Smooth muscle cell (in vitro differentiated cells): Measurements from ENCODE around the gene SIGLEC8. TPM values are rescaled to one million over a fixed set of nuclear protein-coding genes. Genes with fewer than 3 reads are reported as not detected.
"Not testable (repeated sequence)": the region's sequence is repeated elsewhere in the genome, so short reads cannot be mapped to it uniquely, and the experiment has no call there.

ENCODE experiments used
- DNase-seq: peaks from one replicate; lab custom pipeline; 2025; ENCODE audit not compliant: unreplicated experiment; lab: John Stamatoyannopoulos, UW
- H2AFZ ChIP-seq: fragments of 200-600 bp; sonication (generic); 2 replicates; pipeline ENCODE4 v1.6.0; 2016; ENCODE audit warnings: antibody characterized with exemption, low read depth, mild to moderate bottlenecking
- H3F3A ChIP-seq: fragments of 200-600 bp; sonication (generic); 2 replicates; pipeline ENCODE4 v1.6.0; 2017; ENCODE audit warnings: antibody characterized with exemption, low read depth
- H3K27ac ChIP-seq: fragments of 200-600 bp; sonication (generic); 2 replicates; pipeline ENCODE4 v1.5.1; 2016; ENCODE audit warnings: low read depth, mild to moderate bottlenecking
- H3K27me3 ChIP-seq: fragments of 200-600 bp; sonication (generic); 2 replicates; pipeline ENCODE4 v1.6.1; 2016; ENCODE audit warnings: low read depth, mild to moderate bottlenecking
- H3K36me3 ChIP-seq: fragments of 200-600 bp; sonication (generic); 2 replicates; pipeline ENCODE4 v1.5.1; 2016; ENCODE audit warnings: low read depth
- H3K4me1 ChIP-seq: fragments of 200-600 bp; sonication (generic); 2 replicates; pipeline ENCODE4 v1.5.1; 2016; ENCODE audit warnings: low read depth
- H3K4me2 ChIP-seq: fragments of 200-600 bp; sonication (generic); 2 replicates; pipeline ENCODE4 v1.6.0; 2016; ENCODE audit warnings: mild to moderate bottlenecking
- H3K4me3 ChIP-seq: fragments of 200-600 bp; sonication (generic); 2 replicates; pipeline ENCODE4 v1.5.1; 2016; ENCODE audit warnings: mild to moderate bottlenecking
- H3K79me2 ChIP-seq: fragments of 200-600 bp; sonication (generic); 2 replicates; pipeline ENCODE4 v1.6.0; 2016; ENCODE audit warnings: low read depth, mild to moderate bottlenecking
- H3K9ac ChIP-seq: fragments of 200-600 bp; sonication (generic); 2 replicates; pipeline ENCODE4 v1.6.0; 2016; ENCODE audit warnings: low read depth
- H3K9me3 ChIP-seq: fragments of 200-600 bp; sonication (generic); replicated peaks from 2 replicates; pipeline ENCODE4 v1.5.1; 2016; ENCODE audit warnings: low read depth
- H4K20me1 ChIP-seq: fragments of 200-600 bp; sonication (generic); 2 replicates; pipeline ENCODE4 v1.6.0; 2016; ENCODE audit warnings: low read depth
- WGBS: methylation state at CpG from one replicate; pipeline ENCODE4 v1.1.7; 2016; ENCODE audit warnings: low lambda C conversion rate; 5-methylcytosine and 5-hydroxymethylcytosine counted together
- polyA plus RNA-seq: library from polyadenylated mRNA; unstranded; fragments of >200 nt; fragmentation: Nextera tagmentation; extraction: Ambion mirVana; gene quantifications from 2 replicates; pipeline ENCODE4 v1.2.1, GENCODE V29; 2016
- total RNA-seq: library from RNA; depleted of rRNA; stranded (reverse); fragments of >200 nt; gene quantifications from 2 replicates; pipeline ENCODE4 v1.2.3, GENCODE V29; 2014
- TF ChIP-seq, protein P1 (sequence below): fragments of 200-600 bp; sonication (generic); IDR thresholded peaks from 2 replicates; pipeline ENCODE4 v1.5.1; 2017; ENCODE audit warnings: borderline replicate concordance, mild to moderate bottlenecking, antibody characterized with exemption; ENCODE audit not compliant: insufficient read depth, poor library complexity, severe bottlenecking

The SIGLEC8 gene
- total and polyA plus RNA-seq, 2 experiments from 2014 or later, result not detected

DNA sequence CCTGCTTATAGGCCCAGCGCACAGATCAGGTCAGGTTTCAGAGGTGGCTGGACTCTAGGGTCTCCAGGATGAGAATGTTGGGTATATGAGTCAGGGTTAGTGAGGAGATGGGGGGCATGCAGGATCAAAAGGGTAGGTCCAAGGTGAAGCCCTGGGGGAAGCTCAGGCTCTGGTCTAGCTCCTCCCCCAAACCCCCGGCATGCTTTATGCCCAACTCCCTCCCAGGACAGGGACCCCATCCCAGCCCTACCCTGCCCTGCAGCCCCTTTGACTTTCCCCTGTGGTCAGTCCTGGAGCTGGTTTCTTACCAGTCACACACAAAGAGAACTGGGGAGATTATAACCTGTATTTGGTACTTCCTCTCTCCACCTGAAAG is 10.3 kb upstream of the SIGLEC8 start:
- Histone ChIP-seq H3K4me1 (no peaks in the 10 kb centered on the region), H3K9ac (no peak overlapping the region), H4K20me1 (no peaks in the 10 kb centered on the region), H2AFZ (no peak overlapping the region), H3K36me3 (no peaks in the 10 kb centered on the region), H3K9me3 (no peaks in the 10 kb centered on the region), H3K4me2 (no peak overlapping the region), H3F3A (no peaks in the 10 kb centered on the region), H3K27ac (no peak overlapping the region), H3K27me3 (no peaks in the 10 kb centered on the region), H3K4me3 (no peak overlapping the region), H3K79me2 (no peaks in the 10 kb centered on the region)
- TF ChIP-seq, protein P1, sequence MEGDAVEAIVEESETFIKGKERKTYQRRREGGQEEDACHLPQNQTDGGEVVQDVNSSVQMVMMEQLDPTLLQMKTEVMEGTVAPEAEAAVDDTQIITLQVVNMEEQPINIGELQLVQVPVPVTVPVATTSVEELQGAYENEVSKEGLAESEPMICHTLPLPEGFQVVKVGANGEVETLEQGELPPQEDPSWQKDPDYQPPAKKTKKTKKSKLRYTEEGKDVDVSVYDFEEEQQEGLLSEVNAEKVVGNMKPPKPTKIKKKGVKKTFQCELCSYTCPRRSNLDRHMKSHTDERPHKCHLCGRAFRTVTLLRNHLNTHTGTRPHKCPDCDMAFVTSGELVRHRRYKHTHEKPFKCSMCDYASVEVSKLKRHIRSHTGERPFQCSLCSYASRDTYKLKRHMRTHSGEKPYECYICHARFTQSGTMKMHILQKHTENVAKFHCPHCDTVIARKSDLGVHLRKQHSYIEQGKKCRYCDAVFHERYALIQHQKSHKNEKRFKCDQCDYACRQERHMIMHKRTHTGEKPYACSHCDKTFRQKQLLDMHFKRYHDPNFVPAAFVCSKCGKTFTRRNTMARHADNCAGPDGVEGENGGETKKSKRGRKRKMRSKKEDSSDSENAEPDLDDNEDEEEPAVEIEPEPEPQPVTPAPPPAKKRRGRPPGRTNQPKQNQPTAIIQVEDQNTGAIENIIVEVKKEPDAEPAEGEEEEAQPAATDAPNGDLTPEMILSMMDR, result no peak
- 75% methylated on average over 2 of the region's 2 CpGs for whole genome bisulfite sequencing
- no peak for DNase-seq

DNA sequence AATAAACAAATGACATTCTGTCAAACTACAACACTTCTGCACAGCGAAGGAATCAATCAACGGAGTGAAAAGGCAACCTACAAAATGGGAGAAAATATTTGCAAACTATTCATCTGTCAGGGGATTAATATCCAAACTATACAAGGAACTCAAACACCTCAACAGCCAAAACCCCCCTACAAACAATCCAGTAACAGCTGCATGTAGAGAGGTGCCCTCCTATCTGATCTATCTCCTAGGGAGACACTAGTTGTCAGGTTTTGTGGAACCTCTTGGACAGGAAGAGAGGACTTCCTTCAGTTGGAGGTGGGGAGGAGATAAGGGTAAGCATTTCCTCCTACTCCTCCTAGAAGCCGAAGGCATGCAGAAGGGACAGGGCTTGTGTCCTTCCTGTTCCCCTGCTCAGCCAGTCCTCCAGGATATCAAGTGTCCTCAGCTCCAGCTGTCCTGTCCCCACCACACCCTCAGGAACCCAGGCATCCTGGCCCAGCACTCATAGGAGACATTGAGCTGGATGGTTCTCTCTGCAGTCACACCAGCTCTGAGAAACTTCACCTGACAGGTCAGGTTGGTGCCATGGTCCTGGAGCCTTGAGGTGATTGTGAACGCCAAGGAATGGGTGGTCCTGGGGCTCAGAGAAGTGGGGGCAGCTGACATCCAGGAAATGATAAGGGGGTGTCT is 9.8 kb upstream of the SIGLEC8 start:
- Histone ChIP-seq H4K20me1 (no peaks in the 10 kb centered on the region), H3K79me2 (no peaks in the 10 kb centered on the region), H3K4me2 (no peak overlapping the region), H3K27me3 (no peaks in the 10 kb centered on the region), H2AFZ (no peak overlapping the region), H3K4me3 (no peak overlapping the region), H3K4me1 (no peaks in the 10 kb centered on the region), H3K9me3 (no peaks in the 10 kb centered on the region), H3K27ac (no peak overlapping the region), H3K36me3 (no peaks in the 10 kb centered on the region), H3F3A (no peaks in the 10 kb centered on the region), H3K9ac (no peak overlapping the region)
- no peak for DNase-seq
- TF ChIP-seq, protein P1, result no peak
- WGBS, result 51% methylated on average over 4 of the region's 4 CpGs

DNA sequence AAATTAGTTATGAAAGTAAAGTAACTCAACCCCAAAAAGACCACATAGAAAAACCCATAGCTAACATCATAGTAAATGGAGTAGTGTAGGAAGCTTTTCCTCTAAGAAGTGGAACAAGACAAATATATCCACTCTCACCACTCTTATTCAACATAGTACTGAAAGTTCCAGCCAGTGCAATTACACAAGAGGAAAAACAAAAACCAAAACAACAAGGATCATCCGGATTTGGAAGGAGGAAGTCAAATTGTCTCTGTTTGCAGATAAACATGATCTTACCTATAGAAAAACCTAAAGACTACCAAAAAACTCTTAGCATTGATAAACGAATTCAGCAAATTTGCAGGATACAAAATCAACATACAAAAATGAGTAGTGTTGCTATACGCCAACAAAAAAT is 8.5 kb upstream of the SIGLEC8 start:
- Histone ChIP-seq H3K4me2 (no peak overlapping the region), H3K36me3 (no peaks in the 10 kb centered on the region), H3K4me3 (no peak overlapping the region), H3K4me1 (no peaks in the 10 kb centered on the region), H4K20me1 (no peaks in the 10 kb centered on the region), H2AFZ (no peak overlapping the region), H3K79me2 (no peaks in the 10 kb centered on the region), H3K27me3 (no peaks in the 10 kb centered on the region), H3K9ac (no peak overlapping the region), H3K9me3 (no peaks in the 10 kb centered on the region), H3K27ac (no peak overlapping the region), H3F3A (no peaks in the 10 kb centered on the region)
- WGBS, result 57% methylated on average over 3 of the region's 3 CpGs
- TF ChIP-seq, protein P1, result no peak
- no peak for DNase-seq

DNA sequence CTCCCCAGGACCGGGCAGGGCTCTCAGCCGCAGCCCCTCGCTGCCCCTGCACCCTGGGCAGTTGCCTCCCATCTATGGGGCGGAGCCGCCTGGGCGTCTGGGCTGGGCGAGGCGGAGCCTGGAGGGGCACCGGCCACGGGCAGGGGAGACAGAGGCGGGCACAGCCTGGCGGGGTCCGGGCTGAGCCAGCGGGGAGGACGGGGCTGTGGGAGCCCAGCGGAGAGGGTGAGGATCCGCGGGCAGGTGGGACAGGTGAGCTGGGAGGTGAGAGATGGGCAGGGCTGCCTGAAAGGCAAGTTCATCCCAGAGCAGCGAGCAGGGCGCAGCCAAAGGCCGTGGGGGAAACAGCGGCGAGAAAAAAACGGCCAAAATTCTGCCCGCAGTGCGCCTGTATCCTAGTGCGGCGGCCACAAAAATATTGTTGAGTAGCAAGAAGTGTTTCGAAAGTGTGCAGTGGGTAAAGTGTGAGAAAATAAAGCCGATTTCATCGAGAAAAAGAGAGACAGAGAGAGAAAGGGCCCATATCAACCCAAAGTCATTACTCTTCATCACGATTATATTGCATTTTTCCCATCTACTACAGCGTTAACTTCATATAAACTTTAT is 5.8 kb upstream of the SIGLEC8 start:
- H3K4me3 ChIP-seq, H3K27me3 ChIP-seq, H3K4me2 ChIP-seq: not testable (repeated sequence)

More for the DNA sequence above, 5.8 kb upstream of the SIGLEC8 start:
- not testable (repeated sequence) for H3K9ac ChIP-seq, DNase-seq, H4K20me1 ChIP-seq, H3K4me1 ChIP-seq, H3K27ac ChIP-seq, H3K9me3 ChIP-seq, H3K79me2 ChIP-seq, H2AFZ ChIP-seq, H3K36me3 ChIP-seq, H3F3A ChIP-seq
- 41% methylated on average over 12 of the region's 33 CpGs for WGBS
